HG03060 (cell line): ENCODE data around the gene VWCE.

Experiments
- ATAC-seq: cut with Tn5 transposase; IDR thresholded peaks from one replicate; pipeline ENCODE4 v1.9.1; 2021; ENCODE audit warnings: low read depth, moderate number of reproducible peaks; ENCODE audit not compliant: unreplicated experiment

The VWCE gene

GRCh38 chr11:61294717-61295595, at the start of gene VWCE:
Gene VWCE (minus strand): TSS chr11:61295316. CDS start chr11:61295037, 279 bp downstream.
- ATAC-seq, result no peak

DNA sequence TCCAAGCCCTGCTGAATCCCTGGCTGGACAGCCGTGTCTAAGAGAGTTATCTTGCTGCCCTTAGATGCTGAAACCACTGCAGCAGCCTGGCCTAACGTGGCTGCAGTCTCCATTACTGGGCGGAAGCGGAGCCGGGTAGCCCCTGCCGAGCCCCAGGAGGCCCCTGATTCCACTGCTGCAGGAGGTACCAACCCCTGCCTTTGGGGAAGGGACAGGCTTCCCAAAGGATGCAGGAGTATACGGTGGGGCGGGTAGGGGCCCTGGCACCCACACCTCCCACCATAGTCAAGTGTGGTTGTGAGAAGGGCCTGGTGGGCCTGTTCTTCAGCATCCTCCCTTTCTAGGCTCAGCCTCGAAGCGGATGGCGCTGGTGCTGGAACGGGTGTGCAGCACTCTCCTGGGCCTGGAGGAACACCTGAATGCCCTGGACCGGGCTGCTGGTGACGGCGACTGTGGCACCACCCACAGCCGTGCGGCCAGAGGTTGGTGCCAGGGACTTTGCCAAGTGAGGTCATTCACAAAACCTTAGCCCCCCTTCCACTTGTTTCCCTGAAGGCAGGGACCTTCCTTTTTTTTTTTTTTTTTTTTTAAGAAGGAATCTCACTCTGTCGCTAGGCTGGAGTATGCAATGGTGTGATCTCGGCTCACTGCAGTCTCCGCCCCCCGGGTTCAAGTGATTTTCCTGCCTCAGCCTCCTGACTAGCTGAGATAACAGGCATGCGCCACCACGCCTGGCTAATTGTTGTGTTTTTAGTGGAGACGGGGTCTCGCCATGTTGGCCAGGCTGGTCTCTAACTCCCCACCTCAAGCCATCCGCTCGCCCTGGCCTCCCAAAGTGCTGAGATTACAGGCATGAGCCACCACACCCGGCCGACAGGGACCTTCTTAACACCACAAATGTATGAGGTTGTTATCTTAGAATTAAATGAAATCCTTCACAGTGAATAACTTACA, 49.0 kb upstream of the VWCE start:
- no peak for ATAC-seq

GRCh38 chr11:61342207-61342803, 47.2 kb upstream of the VWCE start:
- no peak for ATAC-seq

DNA sequence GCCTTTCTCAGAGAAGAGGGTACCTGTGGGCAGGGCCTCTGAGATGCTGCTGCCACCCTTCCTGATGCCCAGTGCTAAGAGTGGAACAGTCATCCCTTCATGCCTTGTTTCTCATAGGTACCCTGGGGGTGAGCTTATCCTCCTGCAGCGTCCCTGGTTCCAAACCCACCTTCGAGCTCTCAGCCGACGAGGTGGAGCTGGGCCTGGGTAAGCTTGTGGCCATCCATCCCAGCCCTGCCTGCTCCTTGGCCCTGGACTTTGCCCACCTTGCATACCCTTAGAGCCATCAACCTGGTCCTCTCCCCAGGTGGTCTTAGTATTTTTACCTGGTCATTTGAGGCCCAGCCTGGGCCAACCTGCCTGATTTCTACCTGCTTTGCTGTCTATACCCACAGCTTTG, 46.6 kb upstream of the VWCE start:
- no peak for ATAC-seq

DNA sequence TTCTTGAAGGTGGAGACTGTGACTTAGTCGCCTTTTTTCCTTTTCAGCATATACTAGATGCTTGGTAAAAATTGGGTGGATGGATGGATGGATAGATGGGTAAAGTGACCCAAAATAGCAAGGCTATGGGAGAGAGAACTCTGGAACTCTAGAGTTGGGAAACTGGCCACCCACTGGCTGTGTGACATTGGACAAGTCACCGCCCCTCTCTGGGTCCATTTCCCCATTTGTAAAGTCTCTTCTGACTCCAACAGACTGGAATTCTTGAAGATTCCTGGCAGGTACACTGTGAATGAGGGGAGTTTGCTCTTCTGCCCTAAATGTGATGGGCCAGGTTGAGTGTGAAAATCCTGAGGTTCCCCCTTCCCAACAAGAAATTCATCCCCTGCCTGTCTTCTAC, 45.9 kb upstream of the VWCE start:
- no peak for ATAC-seq

GRCh38 chr11:61339490-61339878, 44.4 kb upstream of the VWCE start:
- no peak for ATAC-seq

GRCh38 chr11:61338783-61339489, 43.8 kb upstream of the VWCE start:
- ATAC-seq, result no peak

DNA sequence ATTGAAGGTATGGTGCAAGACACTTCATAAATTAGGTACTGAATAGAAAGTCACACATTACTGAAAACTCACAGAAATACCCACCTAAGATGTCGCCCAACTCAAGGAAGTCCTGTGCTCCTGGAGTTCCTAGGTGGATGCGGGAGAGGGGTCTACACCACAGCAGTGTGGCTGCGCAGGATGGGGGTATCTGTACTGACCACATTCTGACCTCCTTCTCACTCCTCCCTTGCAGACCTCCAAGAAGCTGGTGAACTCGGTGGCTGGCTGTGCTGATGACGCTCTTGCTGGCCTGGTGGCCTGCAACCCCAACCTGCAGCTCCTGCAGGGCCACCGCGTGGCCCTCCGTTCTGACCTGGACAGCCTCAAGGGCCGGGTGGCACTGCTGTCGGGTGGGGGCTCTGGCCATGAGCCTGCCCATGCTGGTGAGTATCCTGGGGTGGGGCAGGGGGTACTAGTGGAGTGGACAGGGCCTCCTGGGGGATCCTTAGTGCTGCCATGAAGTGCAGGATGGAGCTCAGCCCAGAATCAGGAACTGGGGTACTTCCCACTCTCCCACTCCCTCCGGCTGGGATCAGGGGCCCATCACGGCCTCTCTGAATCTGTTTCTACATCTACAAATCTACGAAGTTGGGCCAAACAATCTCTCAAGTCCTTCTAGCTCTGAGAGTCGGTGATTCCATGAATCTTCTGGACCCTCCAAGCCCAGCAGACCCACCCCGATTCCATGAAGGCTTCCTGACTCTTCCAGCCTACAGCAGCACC, 42.8 kb upstream of the VWCE start:
- ATAC-seq, result no peak

DNA sequence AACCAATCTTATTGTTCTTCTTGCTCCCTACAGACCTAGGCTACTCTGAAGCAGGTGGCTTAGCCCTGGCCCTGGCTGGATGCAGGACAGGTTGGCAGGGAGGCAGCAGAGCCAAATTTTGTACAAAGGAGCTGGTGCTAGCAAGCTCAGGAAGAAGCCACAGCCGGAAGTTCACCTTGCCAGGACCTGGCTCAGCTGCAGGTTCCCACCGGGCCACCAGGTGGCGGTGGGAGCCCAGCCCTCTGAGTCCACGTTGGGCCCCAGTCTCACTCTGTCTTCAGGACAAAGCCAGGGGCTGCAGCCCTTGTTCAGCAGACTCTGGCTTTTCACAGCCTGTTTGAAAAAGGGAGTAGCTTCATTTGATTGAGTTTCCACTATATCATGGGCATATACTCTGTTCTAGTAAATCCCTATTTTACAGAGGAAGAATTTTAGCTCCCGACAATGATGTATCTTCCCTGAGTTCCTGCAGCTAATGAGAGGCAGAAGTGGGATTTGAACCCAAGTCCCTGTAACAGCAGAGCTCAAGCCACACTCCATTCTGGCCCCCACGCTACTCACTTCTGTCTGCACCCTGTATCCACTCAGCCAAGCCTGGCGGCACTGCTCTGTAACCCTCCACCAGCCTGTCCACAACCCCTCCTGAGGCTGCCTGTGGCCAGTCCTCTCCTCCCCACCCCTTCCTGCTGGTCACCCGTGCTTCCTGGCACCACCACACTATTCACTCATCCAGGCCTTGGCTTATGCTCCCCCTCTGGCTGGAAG, 41.2 kb upstream of the VWCE start:
- no peak for ATAC-seq

- ATAC-seq, result no peak
These were observed 40.2 kb upstream of the VWCE start for GRCh38 chr11:61335355-61335710.

- ATAC-seq, result no peak
These were observed 39.6 kb upstream of the VWCE start for GRCh38 chr11:61334434-61335354.

GRCh38 chr11:61333550-61334433, 38.7 kb upstream of the VWCE start:
- no peak for ATAC-seq

- peak; percentile 71 for ATAC-seq
These were observed 37.9 kb upstream of the VWCE start, which contains the start of the genes DDB1 and TKFC for GRCh38 chr11:61332797-61333549. Gene DDB1 (minus strand): TSS chr11:61333105. CDS start chr11:61332968, 137 bp downstream. Gene TKFC (plus strand): TSS chr11:61333228. CDS start chr11:61334729, 1,501 bp downstream.

DNA sequence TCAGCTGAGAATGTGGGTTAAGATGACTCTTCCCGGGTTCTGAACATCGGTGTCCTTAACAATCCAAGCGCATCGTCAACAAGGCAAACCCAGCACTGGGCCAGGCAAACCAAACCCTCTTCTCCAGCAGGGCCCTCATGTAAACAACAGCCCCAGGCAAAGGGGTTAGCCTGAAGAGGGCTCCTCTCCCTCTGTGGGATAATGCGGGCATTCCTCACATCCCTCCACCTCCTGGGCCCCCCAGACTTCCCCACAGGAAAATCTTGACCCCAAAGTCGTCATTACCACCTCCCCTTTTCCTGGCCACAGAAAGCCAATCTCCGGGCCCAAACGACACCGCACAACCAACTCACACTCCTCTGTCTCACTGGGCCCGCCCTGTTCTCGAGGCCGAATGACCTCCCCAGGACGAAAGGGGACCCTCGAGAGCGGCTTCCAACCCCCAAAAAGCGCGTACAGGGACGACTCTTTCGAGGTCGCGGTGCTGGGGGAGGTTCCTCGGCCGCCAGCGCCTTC, 37.2 kb upstream of the VWCE start:
- no peak for ATAC-seq

- ATAC-seq, result no peak
These were observed 36.5 kb upstream of the VWCE start for GRCh38 chr11:61331651-61332050.

GRCh38 chr11:61329871-61330270, 34.8 kb upstream of the VWCE start:
- no peak for ATAC-seq
